ENCODE results near the gene ZNF653.

GRCh38 chr19:11486661-11487503 lies 18.8 kb downstream of the ZNF653 start:
- no peak for TF ChIP-seq REST (IDR thresholded peaks at IDR 0.05; ENCODE audit: insufficient replicate concordance, low read depth)
- no peak for TF ChIP-seq POLR2AphosphoS5 (IDR thresholded peaks at IDR 0.05; ENCODE audit: low read depth)
- TF ChIP-seq CTCF (IDR thresholded peaks at IDR 0.05; ENCODE audit: insufficient read depth, low read length): no peak
